ENCODE results near the gene IGFBP3. TPM values are rescaled to one million over a fixed set of nuclear protein-coding genes. Genes with fewer than 3 reads are reported as not detected.

Gene IGFBP3
- total and polyA plus RNA-seq, 2 donors (not counting 1 experiment from before 2014, with no cell fraction given) = 8.9 to 227 TPM

DNA sequence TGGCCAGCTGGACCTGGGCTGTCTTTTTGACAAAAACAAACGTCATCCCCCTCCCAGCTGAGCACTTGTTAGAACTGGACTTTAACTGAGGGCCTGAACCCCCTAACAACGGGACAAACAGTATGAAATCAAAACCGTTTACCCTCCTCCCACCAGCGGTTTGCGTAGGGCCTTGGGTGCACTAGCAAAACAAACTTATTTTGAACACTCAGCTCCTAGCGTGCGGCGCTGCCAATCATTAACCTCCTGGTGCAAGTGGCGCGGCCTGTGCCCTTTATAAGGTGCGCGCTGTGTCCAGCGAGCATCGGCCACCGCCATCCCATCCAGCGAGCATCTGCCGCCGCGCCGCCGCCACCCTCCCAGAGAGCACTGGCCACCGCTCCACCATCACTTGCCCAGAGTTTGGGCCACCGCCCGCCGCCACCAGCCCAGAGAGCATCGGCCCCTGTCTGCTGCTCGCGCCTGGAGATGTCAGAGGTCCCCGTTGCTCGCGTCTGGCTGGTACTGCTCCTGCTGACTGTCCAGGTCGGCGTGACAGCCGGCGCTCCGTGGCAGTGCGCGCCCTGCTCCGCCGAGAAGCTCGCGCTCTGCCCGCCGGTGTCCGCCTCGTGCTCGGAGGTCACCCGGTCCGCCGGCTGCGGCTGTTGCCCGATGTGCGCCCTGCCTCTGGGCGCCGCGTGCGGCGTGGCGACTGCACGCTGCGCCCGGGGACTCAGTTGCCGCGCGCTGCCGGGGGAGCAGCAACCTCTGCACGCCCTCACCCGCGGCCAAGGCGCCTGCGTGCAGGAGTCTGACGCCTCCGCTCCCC lies 32.7 kb downstream of the IGFBP3 start, which contains the start of gene IGFBP1:
TSS of gene IGFBP1 (plus strand) at position 304 of the 808 bp plus-strand sequence. CDS start at position 469, 165 bp downstream.
- no peaks in the 10 kb centered on the region for H3K4me1 ChIP-seq (ENCODE audit: control insufficient read depth, extremely low read depth, insufficient read depth, low read length)
- H3K36me3 ChIP-seq (ENCODE audit: control insufficient read depth, insufficient read depth, low read length) = no peaks in the 10 kb centered on the region
- H3K27ac ChIP-seq (ENCODE audit: insufficient read depth, low read length) = no peak within 1 kb of the TSS
- peak within 1 kb of the TSS; percentile 63 for H2AFZ ChIP-seq (ENCODE audit: low read length)
- no peak for TF ChIP-seq EZH2 (IDR thresholded peaks at IDR 0.05; ENCODE audit: low read length, missing control alignments)
- peak within 1 kb of the TSS; percentile 89 for H3K4me2 ChIP-seq (ENCODE audit: extremely low read depth, insufficient read depth, low read length)
- DNase-seq (ENCODE audit: low read depth in 2 of 2) = peak in 1 of 2 donors; percentile 45
- no peaks in the 10 kb centered on the region for H3K79me2 ChIP-seq (ENCODE audit: control insufficient read depth, insufficient read depth, low read length)
- peaks cover 23% of the 10 kb centered on the region for H3K27me3 ChIP-seq (ENCODE audit: control insufficient read depth, insufficient read depth, low read length)
- H4K20me1 ChIP-seq (ENCODE audit: control insufficient read depth, extremely low read depth, insufficient read depth, low read length) = no peaks in the 10 kb centered on the region
- no peaks in the 10 kb centered on the region for H3K9me3 ChIP-seq (ENCODE audit: control insufficient read depth, insufficient read depth, low read depth, low read length)
- peak within 1 kb of the TSS; percentile 20 to 36 (median 26) for H3K4me3 ChIP-seq (replicated peaks in 1 of 4; ENCODE audit: control extremely low read depth in 1 of 4, insufficient read depth in 1 of 4, low read depth in 3 of 4, low read length in 4 of 4)
- no peak within 1 kb of the TSS for H3K9ac ChIP-seq (ENCODE audit: insufficient read depth, low read length)

DNA sequence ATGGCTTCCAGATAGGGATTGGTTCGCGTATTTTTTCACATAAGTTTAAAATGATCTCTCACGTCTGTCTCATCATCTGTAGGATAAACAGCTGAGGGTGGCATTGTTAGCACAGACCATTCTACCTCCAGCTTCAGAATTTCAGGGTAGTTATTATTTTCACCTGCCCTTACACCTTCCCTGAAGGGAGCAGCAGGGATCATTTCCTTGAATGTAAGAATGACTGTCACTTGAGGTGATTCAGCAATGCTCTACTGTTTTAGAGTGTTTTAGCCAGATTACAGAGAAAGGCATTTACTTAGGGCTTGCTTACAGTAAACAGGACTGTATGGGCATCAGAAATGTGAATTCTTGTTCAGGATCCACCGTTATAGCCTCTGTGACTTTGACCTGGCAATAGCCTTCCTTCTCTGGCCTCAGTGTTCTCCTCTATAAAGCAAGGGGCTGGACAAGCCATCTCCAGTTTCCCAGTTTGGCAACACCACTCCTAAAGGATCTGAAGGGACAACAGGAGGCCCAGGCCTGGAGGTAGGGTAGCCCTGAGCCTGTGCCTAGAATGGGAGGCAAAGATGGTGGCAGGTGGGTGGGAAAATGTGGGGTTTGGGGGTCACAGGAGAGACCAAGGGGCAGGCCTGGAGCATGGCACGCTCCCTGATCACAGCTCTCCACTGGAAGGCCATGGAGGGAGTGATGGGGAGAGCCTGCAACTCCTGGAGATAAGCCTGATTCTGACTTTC lies 34.0 kb downstream of the IGFBP3 start:
- Histone ChIP-seq H3K4me3 (replicated peaks in 1 of 4; ENCODE audit: control extremely low read depth in 1 of 4, insufficient read depth in 1 of 4, low read depth in 3 of 4, low read length in 4 of 4) (no peak overlapping the region), H3K27ac (ENCODE audit: insufficient read depth, low read length) (no peak overlapping the region), H3K4me1 (ENCODE audit: control insufficient read depth, extremely low read depth, insufficient read depth, low read length) (no peaks in the 10 kb centered on the region), H3K36me3 (ENCODE audit: control insufficient read depth, insufficient read depth, low read length) (no peaks in the 10 kb centered on the region), H3K27me3 (ENCODE audit: control insufficient read depth, insufficient read depth, low read length) (peaks cover 16% of the 10 kb centered on the region), H2AFZ (ENCODE audit: low read length) (no peak overlapping the region), H4K20me1 (ENCODE audit: control insufficient read depth, extremely low read depth, insufficient read depth, low read length) (no peaks in the 10 kb centered on the region), H3K4me2 (ENCODE audit: extremely low read depth, insufficient read depth, low read length) (no peak overlapping the region), H3K79me2 (ENCODE audit: control insufficient read depth, insufficient read depth, low read length) (no peaks in the 10 kb centered on the region), H3K9me3 (ENCODE audit: control insufficient read depth, insufficient read depth, low read depth, low read length) (no peaks in the 10 kb centered on the region), H3K9ac (ENCODE audit: insufficient read depth, low read length) (no peak overlapping the region)
- DNase-seq (ENCODE audit: low read depth in 2 of 2) = no peak
- TF ChIP-seq, protein P1, sequence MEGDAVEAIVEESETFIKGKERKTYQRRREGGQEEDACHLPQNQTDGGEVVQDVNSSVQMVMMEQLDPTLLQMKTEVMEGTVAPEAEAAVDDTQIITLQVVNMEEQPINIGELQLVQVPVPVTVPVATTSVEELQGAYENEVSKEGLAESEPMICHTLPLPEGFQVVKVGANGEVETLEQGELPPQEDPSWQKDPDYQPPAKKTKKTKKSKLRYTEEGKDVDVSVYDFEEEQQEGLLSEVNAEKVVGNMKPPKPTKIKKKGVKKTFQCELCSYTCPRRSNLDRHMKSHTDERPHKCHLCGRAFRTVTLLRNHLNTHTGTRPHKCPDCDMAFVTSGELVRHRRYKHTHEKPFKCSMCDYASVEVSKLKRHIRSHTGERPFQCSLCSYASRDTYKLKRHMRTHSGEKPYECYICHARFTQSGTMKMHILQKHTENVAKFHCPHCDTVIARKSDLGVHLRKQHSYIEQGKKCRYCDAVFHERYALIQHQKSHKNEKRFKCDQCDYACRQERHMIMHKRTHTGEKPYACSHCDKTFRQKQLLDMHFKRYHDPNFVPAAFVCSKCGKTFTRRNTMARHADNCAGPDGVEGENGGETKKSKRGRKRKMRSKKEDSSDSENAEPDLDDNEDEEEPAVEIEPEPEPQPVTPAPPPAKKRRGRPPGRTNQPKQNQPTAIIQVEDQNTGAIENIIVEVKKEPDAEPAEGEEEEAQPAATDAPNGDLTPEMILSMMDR (conservative IDR thresholded peaks at IDR 0.05 in 1 of 2, IDR thresholded peaks at IDR 0.05 in 1 of 2; ENCODE audit: low read depth in 1 of 2, low read length in 2 of 2) = no peak
- TF ChIP-seq EZH2 (IDR thresholded peaks at IDR 0.05; ENCODE audit: low read length, missing control alignments) = no peak

DNA sequence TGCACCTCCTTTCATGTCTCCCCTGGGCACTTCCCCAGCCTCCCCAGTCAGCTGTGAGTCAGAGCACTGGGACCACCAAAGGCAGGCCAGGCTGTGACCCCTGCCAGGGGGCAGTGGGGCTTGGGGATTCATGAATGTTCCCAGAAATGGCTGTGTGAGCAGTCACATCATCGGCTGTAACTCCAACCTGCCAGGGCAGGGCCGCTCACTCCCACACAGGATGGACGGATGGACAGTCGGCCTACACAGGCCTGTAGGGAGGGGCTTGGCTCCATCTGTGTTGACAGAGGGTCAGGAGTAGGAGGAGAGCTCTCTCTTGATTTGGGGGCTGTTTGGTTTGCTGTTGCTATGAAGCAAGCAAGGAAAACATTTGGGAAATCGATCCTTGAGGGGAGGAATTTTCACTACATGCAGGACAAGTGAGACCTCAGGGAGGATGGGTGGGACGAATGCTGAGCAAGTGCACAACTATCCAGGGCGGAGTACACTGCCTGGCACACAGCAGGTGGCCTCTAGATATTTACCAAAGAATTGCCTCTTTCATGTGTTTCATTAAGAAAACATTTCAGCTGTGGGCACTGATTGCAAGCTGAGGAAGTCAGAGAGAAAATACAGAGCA lies 35.7 kb downstream of the IGFBP3 start:
- Histone ChIP-seq H3K27ac (ENCODE audit: insufficient read depth, low read length) (no peak overlapping the region), H3K36me3 (ENCODE audit: control insufficient read depth, insufficient read depth, low read length) (no peaks in the 10 kb centered on the region), H3K27me3 (ENCODE audit: control insufficient read depth, insufficient read depth, low read length) (peaks cover 12% of the 10 kb centered on the region), H3K4me3 (replicated peaks in 1 of 4; ENCODE audit: control extremely low read depth in 1 of 4, insufficient read depth in 1 of 4, low read depth in 3 of 4, low read length in 4 of 4) (no peak overlapping the region), H3K4me1 (ENCODE audit: control insufficient read depth, extremely low read depth, insufficient read depth, low read length) (no peaks in the 10 kb centered on the region), H2AFZ (ENCODE audit: low read length) (no peak overlapping the region), H3K9ac (ENCODE audit: insufficient read depth, low read length) (no peak overlapping the region), H3K79me2 (ENCODE audit: control insufficient read depth, insufficient read depth, low read length) (no peaks in the 10 kb centered on the region), H3K4me2 (ENCODE audit: extremely low read depth, insufficient read depth, low read length) (no peak overlapping the region), H3K9me3 (ENCODE audit: control insufficient read depth, insufficient read depth, low read depth, low read length) (no peaks in the 10 kb centered on the region), H4K20me1 (ENCODE audit: control insufficient read depth, extremely low read depth, insufficient read depth, low read length) (no peaks in the 10 kb centered on the region)
- TF ChIP-seq, protein P1 (conservative IDR thresholded peaks at IDR 0.05 in 1 of 2, IDR thresholded peaks at IDR 0.05 in 1 of 2; ENCODE audit: low read depth in 1 of 2, low read length in 2 of 2) = no peak
- no peak for TF ChIP-seq EZH2 (IDR thresholded peaks at IDR 0.05; ENCODE audit: low read length, missing control alignments)
- peak in 1 of 2 donors; percentile 25 for DNase-seq (ENCODE audit: low read depth in 2 of 2)
